ENCODE results near the gene GPHB5. TPM values are rescaled to one million over a fixed set of nuclear protein-coding genes. Genes with fewer than 3 reads are reported as not detected.
A peak's percentile ranks its signal among the peaks of the same experiment; 100 is the strongest.
"Not testable (repeated sequence)": the region's sequence is repeated elsewhere in the genome, so short reads cannot be mapped to it uniquely, and the experiment has no call there.

The GPHB5 gene
- total RNA-seq, 1 donor from 2014 or later, result not detected

DNA sequence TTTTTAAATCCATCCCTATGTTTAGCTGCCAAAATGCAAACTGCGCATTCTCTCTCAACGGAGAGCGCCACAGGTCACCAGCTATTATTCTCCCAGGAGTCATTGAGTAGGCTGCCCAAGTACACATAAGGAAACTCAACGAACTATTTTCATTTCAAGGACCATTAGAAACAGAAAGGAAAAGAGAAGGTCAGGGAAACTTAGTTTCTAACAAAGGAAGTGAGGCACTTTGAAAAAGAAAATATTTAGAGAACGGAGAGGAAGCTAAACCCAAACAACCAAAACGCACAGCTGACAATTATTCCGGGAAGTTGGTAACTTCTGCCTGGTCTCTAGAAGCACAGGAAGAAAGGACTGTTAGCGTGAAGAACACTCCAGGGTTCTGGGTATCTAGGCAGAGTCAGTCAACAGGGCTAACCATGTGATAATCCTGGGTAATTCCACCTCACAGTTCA is 23.5 kb downstream of the GPHB5 start:
- peak in 1 of 2 donors; percentile 38 for DNase-seq (ENCODE audit: low read depth in 2 of 2)

- no peak for DNase-seq (ENCODE audit: low read depth in 2 of 2)
These were observed 25.9 kb downstream of the GPHB5 start for GRCh38 chr14:63292805-63293204.

- DNase-seq (ENCODE audit: low read depth in 2 of 2), result no peak
These were observed 27.8 kb downstream of the GPHB5 start for GRCh38 chr14:63290741-63291430.

DNA sequence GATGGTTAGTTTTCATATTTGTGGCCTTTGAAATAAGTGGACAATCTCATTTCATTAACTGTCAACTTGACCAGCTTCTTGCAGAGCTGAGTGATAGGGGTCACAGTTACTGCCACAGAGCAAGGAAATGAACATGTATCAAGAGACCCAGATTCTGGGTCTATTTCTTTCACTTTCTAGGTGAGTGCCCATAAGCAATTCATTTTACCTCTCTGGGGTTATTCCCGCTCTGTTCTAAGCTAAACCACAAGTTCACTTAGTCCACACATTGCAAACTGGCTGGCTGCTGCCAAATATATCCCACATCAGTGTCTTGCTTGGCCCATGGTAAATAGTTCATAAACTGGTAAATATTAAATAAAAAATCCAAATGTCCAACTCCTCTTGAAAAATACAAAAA is 29.9 kb downstream of the GPHB5 start:
- DNase-seq (ENCODE audit: low read depth in 2 of 2), result no peak

DNA sequence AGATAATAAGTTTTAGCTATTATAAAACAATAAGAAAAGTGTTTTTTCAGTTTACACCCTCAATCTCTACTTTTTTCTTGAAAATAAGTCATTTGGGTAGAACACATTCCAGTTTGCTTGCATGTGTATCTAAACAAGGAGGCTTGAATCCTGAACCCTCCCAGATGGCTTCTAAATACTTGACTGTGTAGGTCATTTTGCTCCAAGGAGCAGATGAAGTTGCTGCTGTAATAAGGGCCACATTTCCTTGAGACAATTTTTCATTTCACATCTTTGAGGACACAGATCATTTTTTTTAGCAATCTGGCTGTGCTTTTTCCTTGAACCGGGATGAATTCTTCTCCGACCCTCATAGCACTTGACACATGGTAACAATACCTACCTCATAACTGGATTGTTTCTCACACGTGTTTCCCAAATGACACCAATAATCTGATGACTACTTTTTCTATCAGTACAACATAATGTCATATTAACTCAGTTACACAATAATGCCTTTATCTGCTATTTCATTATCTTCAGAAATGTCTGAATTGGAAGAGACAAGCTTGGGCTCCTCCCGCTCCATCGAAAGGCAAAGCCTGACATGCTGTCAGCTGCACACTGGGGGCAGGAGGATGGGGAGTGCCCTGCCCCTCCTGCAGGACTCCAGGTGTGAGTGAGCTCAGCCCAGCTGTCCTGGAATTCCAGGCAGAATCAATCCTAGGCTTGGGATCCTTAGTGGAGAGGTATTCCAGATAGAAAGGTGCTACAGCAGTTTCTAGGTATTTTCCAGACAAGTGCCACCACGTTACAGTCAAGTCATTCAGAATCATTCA is 30.9 kb downstream of the GPHB5 start:
- no peak for DNase-seq (ENCODE audit: low read depth in 2 of 2)

GRCh38 chr14:63286071-63286470 is 32.7 kb downstream of the GPHB5 start:
- DNase-seq (ENCODE audit: low read depth in 2 of 2), result no peak

DNA sequence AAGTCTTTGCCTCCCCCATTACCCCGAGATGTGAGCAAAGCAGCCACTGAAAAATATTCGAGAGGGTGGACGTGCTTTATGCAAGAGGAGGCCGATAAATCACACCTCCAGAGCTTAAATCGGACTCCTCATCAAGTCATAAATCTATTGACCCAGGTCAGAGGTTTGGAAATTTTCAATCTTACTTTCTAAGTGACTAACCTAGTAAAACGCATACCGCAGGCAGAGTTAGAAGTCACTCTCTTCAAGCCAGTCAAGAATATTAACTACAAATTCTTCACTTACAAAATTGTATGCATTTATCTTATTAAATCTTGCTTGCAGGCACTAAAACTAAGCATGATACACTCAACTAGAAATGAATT is 34.9 kb downstream of the GPHB5 start:
- DNase-seq (ENCODE audit: low read depth in 2 of 2), result no peak

GRCh38 chr14:63282997-63283883 is 35.5 kb downstream of the GPHB5 start:
- no peak for DNase-seq (ENCODE audit: low read depth in 2 of 2)

GRCh38 chr14:63279933-63280332 is 38.8 kb downstream of the GPHB5 start:
- not testable (repeated sequence) for DNase-seq (ENCODE audit: low read depth in 2 of 2)

DNA sequence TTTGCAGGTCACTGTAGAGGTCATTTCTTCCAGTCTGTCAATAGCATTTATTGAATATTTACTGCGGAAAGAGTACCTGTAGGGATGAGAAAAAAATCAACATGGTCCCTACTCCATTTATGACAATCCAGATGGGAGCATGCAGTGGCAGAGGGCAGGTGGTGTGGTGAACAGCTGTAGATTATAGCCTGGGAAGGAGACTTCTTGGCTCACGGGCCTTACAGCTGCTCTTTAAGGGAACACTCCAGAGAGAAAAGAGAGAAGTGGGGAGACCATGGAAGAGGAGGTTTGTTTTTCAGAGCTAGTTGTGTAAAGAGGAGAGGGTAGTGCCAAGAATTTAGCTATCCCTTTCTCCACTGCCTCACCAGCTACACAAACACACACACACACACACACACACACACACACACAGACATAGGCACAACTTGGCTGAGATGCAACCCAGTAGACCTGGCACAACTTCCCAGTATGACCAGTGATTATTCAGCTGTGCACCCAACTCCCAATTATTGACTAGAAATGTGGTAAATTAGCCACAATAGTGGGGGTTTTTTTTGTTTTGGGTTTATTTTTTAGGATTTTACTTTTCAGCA is 41.0 kb downstream of the GPHB5 start:
- DNase-seq (ENCODE audit: low read depth in 2 of 2), result no peak

DNA sequence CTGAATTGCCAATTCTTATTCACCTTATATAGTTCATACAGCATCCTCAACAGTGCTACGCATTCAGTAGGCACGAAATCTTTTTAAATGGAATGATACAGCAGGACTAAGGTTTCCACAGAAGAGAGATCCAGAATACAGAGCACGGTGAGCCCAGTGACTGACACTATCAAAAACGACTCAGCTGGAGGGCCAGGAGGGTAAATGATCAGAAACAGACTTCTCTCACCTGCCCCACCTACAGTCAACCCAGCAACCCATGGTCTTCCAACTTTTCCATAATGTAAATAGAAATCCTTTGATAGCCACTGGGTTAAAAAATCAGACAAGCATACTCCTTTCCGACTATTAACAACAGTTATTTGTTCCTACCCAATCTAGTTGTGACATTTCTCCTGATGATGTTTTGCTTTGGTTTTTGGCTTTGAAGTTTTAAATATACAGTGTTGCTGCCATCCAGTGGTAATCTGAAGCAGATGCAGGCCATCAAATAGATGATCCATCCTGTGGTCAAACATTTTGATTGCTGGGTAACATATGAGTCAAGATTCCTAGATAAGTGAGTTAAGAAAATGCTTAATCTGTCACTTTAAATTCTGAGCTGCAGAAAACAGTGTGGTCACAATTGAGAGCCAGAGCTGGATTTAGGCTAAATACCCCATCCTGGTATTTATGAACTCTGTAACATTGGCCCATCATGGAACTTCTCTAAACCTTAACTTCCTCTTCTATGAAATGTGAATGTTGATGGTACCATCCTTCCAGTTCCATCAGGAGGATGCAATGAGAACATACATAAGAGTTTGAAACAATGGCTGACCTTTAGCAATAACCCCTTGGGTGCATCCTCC is 42.0 kb downstream of the GPHB5 start:
- DNase-seq (ENCODE audit: low read depth in 2 of 2), result peak; percentile 61 to 63

DNA sequence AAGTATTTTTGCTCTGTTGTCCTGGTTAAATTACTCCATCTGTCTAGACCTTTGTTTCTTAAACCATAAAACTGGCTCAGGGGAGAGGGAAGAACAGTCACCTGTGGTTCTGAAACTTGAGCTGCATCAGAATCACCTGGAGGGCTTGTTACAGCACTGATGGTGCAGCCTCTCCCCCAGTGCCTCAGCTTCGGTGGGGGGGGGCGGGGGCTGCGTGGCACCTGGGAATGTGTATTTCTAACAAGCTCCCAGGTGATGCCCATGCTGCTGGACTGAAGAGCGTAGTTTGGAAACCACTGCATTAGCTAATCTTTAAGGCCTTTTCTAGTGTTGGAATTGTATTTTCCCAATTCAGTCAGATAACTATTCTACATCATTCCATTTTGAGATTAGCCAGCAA is 42.7 kb downstream of the GPHB5 start:
- no peak for DNase-seq (ENCODE audit: low read depth in 2 of 2)

DNA sequence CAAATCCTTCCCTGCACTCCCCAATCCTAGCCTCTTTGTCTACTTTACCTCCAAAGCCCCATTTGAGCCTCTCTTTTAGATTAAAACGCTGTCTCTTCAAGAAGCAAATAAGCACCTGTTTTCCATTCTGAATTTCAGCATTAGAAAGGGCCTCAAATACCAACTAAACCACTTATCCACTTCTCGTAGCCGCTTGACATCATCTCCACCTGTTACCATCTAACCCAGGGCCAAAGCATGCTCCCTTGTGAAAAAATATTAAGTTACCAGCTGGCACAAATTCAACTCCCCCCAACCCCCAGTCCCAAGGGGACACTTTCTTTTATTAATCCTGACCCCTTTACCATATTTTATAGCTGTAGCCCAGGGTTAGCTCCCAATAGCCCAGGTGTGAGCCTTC is 43.1 kb downstream of the GPHB5 start:
- DNase-seq (ENCODE audit: low read depth in 2 of 2), result no peak

GRCh38 chr14:63273717-63274655 is 44.7 kb downstream of the GPHB5 start:
- no peak for DNase-seq (ENCODE audit: low read depth in 2 of 2)

DNA sequence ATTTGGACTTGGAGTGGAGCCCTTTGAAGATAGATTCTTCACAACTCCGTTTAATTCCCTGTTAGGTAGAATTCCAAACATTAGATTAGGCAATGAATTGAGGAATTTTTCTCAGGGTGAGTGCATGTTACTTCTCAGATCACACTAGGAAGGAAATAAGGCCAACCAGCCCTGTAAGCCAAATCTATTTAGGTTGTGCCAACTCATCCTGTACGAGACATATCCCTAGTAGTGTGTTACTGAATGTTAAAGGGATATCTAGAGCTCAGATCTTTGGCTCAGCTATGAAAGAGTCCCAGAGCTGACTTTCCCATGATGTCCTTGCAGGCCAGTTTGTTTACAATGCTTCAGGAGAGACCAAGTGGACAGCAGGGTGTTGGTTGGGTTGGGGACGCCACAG is 45.6 kb downstream of the GPHB5 start:
- peak in 1 of 2 donors; percentile 37 for DNase-seq (ENCODE audit: low read depth in 2 of 2)

DNA sequence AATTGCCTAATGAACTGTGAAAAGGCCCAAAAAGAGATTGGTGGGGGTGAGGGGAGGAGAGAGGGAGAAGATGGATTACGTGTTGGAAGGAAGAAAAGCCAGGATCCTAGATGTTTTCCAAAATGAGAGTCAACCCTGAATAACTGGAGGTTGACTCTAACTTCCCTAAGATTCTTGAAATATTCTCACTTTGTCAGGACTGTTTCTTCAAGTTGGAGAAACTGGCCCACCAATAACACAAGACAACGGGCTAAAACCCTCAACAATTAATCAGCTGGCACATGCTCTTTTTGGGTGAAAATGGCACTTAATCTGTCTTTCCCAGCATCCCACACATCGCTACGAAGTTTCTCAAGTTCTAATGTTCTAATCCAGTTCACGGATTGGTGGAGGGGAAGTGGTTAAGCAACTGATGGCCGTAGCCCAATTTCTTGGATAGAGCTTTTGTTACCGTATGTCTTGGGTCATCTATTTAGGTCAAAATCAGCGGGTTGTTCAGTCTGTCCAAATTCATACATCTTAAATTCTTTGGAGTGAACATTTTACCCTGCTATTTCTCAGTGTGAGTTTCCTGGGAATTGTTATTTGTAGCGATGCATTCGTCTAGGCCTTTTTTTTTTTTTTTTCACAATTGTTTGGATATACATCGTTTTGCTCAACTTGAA is 49.0 kb downstream of the GPHB5 start:
- no peak for DNase-seq (ENCODE audit: low read depth in 2 of 2)

- no peak for DNase-seq (ENCODE audit: low read depth in 2 of 2)
These were observed 50.0 kb downstream of the GPHB5 start for GRCh38 chr14:63268771-63269170.

GRCh38 chr14:63267171-63267570 is 51.6 kb downstream of the GPHB5 start:
- no peak for DNase-seq (ENCODE audit: low read depth in 2 of 2)

GRCh38 chr14:63266106-63266505 is 52.6 kb downstream of the GPHB5 start:
- no peak for DNase-seq (ENCODE audit: low read depth in 2 of 2)

All from lung microvascular endothelial cell (primary cell).